ENCODE data around the gene TMEM183A. TPM values are rescaled to one million over a fixed set of nuclear protein-coding genes. Genes with fewer than 3 reads are reported as not detected.
"Not testable (repeated sequence)": the region's sequence is repeated elsewhere in the genome, so short reads cannot be mapped to it uniquely, and the experiment has no call there.

TMEM183A gene
- total and polyA plus RNA-seq, 8 donors: 33.3 to 177 (median 56.3) TPM

GRCh38 chr1:202982715-202983430 is 24.3 kb upstream of the TMEM183A start:
- Histone ChIP-seq H3K27me3 (peaks cover 0 to 14% (median 0%) of the 10 kb centered on the region in 3 donors), H3K4me3 (no peak overlapping the region), H3K36me3 (no peaks in the 10 kb centered on the region), H3K4me1 (no peaks in the 10 kb centered on the region), H3K27ac (no peak overlapping the region), H3K9me3 (no peaks in the 10 kb centered on the region)
- WGBS, 5 donors: 55 to 74% (median 64%) methylated on average over 3 of the region's 3 CpGs
- intact Hi-C loops (cut with DNase I; ENCODE audit: low total_unique reads): no loop called here
- DNase-seq: no peak
- TF ChIP-seq POLR2AphosphoS5 (IDR thresholded peaks at IDR 0.05): no peak
- TF ChIP-seq EP300 (IDR thresholded peaks at IDR 0.05): no peak
- TF ChIP-seq CTCF (IDR thresholded peaks at IDR 0.05): no peak
- no peak for TF ChIP-seq POLR2A (IDR thresholded peaks at IDR 0.05)

GRCh38 chr1:202986120-202986519 is 21.1 kb upstream of the TMEM183A start:
- H3K4me3 ChIP-seq; H3K4me1 ChIP-seq; H3K9me3 ChIP-seq; H3K27me3 ChIP-seq; H3K36me3 ChIP-seq; DNase-seq; H3K27ac ChIP-seq; intact Hi-C loops (cut with DNase I; ENCODE audit: low total_unique reads): not testable (repeated sequence)
- 73 to 86% (median 80%) methylated on average over 9 of the region's 9 CpGs for WGBS, 5 donors

- no peaks in the 10 kb centered on the region for H3K36me3 ChIP-seq
- H3K27me3 ChIP-seq: peaks cover 0 to 5% (median 0%) of the 10 kb centered on the region in 3 donors
- H3K4me1 ChIP-seq: no peaks in the 10 kb centered on the region
- intact Hi-C loops (cut with DNase I; ENCODE audit: low total_unique reads): no loop called here
- H3K27ac ChIP-seq: no peak overlapping the region
- TF ChIP-seq POLR2A (IDR thresholded peaks at IDR 0.05) (no peak), EP300 (IDR thresholded peaks at IDR 0.05) (no peak), POLR2AphosphoS5 (IDR thresholded peaks at IDR 0.05) (no peak), CTCF (IDR thresholded peaks at IDR 0.05) (no peak)
- no peaks in the 10 kb centered on the region for H3K9me3 ChIP-seq
- 55 to 65% (median 58%) methylated on average over 6 to 7 of the region's 7 CpGs for WGBS, 5 donors
- no peak overlapping the region for H3K4me3 ChIP-seq
- no peak for DNase-seq
Measured at GRCh38 chr1:202987255-202987654, 19.9 kb upstream of the TMEM183A start.

GRCh38 chr1:202987922-202988583 is 19.1 kb upstream of the TMEM183A start:
- H3K27ac ChIP-seq: no peak overlapping the region
- WGBS, 5 donors: 70 to 80% (median 76%) methylated on average over 5 of the region's 5 CpGs
- no peak for DNase-seq
- intact Hi-C loops (cut with DNase I; ENCODE audit: low total_unique reads): no loop called here
- H3K27me3 ChIP-seq: peaks cover 0 to 5% (median 0%) of the 10 kb centered on the region in 3 donors
- no peak for TF ChIP-seq CTCF (IDR thresholded peaks at IDR 0.05)
- TF ChIP-seq EP300 (IDR thresholded peaks at IDR 0.05): no peak
- no peak for TF ChIP-seq POLR2A (IDR thresholded peaks at IDR 0.05)
- no peak for TF ChIP-seq POLR2AphosphoS5 (IDR thresholded peaks at IDR 0.05)
- no peaks in the 10 kb centered on the region for H3K9me3 ChIP-seq
- H3K36me3 ChIP-seq: no peaks in the 10 kb centered on the region
- no peaks in the 10 kb centered on the region for H3K4me1 ChIP-seq
- H3K4me3 ChIP-seq: no peak overlapping the region

GRCh38 chr1:202989879-202990278 is 17.3 kb upstream of the TMEM183A start:
- Histone ChIP-seq H3K9me3 (no peaks in the 10 kb centered on the region), H3K36me3 (no peaks in the 10 kb centered on the region), H3K27ac (no peak overlapping the region), H3K4me1 (no peaks in the 10 kb centered on the region), H3K27me3 (peaks cover 0 to 18% (median 0%) of the 10 kb centered on the region in 3 donors), H3K4me3 (no peak overlapping the region)
- 81 to 93% (median 92%) methylated on average over 2 of the region's 2 CpGs for WGBS, 5 donors
- TF ChIP-seq CTCF (IDR thresholded peaks at IDR 0.05): no peak
- TF ChIP-seq POLR2AphosphoS5 (IDR thresholded peaks at IDR 0.05): no peak
- TF ChIP-seq POLR2A (IDR thresholded peaks at IDR 0.05): no peak
- TF ChIP-seq EP300 (IDR thresholded peaks at IDR 0.05): no peak
- no peak for DNase-seq
- intact Hi-C loops (cut with DNase I; ENCODE audit: low total_unique reads): no loop called here
